ENCODE measurements around the gene ACSF3.

ACSF3 gene

DNA sequence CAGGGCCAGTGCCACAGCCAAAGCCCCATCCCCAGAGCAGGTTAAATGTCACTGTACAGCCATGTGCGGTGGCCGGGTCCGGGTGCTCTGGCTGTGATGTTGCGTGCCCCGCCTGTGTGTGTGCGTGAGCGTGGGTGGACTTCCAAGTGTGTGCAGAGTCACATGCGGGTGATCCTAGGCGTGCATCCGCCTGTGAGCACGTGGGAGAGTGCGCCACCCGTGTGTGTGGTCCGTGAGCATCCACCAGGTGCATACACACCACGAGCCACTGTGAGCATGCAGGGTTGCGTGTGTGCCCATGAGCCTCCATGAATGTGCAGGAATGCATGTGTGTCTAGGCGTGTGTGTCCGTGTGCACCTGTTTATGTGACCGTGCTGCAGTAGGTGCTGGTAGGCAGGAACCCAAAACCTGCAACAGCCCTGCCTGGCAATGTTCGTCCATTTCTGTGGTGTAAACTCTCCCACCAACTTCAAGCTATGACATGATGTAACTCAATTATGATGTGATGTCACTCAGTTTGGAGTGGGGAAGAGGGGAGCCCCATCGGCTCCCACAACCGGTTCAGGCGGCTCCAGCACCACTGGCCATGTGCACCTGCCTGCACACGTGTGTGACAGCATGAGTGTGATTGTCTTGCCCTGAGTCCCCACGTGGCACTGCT lies 37.6 kb upstream of the ACSF3 start:
- no peak overlapping the region for H3K4me3 ChIP-seq (ENCODE audit: low read depth, low read length)
- TF ChIP-seq, protein P1, sequence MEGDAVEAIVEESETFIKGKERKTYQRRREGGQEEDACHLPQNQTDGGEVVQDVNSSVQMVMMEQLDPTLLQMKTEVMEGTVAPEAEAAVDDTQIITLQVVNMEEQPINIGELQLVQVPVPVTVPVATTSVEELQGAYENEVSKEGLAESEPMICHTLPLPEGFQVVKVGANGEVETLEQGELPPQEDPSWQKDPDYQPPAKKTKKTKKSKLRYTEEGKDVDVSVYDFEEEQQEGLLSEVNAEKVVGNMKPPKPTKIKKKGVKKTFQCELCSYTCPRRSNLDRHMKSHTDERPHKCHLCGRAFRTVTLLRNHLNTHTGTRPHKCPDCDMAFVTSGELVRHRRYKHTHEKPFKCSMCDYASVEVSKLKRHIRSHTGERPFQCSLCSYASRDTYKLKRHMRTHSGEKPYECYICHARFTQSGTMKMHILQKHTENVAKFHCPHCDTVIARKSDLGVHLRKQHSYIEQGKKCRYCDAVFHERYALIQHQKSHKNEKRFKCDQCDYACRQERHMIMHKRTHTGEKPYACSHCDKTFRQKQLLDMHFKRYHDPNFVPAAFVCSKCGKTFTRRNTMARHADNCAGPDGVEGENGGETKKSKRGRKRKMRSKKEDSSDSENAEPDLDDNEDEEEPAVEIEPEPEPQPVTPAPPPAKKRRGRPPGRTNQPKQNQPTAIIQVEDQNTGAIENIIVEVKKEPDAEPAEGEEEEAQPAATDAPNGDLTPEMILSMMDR (IDR thresholded peaks at IDR 0.05; ENCODE audit: control insufficient read depth, extremely low read depth, insufficient read depth): no peak
- no peak for DNase-seq (ENCODE audit: low read depth)

DNA sequence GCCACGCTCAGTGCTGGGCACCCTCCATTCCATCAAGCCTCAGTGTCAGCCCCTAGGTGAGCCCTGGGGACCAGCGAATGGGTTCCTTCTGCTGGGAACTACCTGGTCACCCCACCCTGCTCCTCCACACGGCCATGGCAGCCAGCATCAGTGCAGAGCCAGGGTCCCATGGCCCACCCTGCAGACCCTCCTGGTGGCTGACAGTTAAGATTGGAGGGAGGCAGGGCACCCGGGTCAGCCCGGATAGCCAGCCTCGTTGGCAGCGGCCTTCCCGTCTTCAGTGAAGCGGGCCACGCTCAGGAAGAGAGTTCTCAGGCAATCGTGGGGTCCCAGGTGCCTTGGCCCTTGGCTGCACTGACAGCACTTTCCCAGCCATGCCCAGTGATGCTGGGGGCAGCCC lies 37.1 kb upstream of the ACSF3 start:
- TF ChIP-seq, protein P1 (IDR thresholded peaks at IDR 0.05; ENCODE audit: control insufficient read depth, extremely low read depth, insufficient read depth): no peak
- H3K4me3 ChIP-seq (ENCODE audit: low read depth, low read length): no peak overlapping the region
- DNase-seq (ENCODE audit: low read depth): no peak

DNA sequence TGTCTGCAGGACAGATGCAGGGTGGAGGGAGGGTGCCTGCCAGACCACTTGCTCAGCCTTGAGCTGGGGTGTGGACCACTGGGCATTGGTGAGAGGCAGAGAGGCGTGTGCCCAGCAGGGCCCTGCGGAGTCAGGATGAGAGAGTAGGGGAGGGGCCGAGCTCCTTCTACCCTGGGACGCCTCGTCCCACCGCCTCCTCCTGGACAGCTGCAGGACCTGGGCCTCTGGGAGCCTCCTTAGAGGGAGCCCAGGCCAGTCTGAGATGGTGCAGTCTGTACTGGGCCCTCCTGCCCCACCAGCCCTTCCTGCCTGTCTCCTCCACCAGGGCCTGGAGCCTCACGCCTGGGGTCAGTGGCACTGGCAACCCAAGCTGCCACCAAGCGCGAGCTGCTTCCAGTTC lies 35.9 kb upstream of the ACSF3 start:
- TF ChIP-seq, protein P1 (IDR thresholded peaks at IDR 0.05; ENCODE audit: control insufficient read depth, extremely low read depth, insufficient read depth): no peak
- H3K4me3 ChIP-seq (ENCODE audit: low read depth, low read length): no peak overlapping the region
- DNase-seq (ENCODE audit: low read depth): no peak

DNA sequence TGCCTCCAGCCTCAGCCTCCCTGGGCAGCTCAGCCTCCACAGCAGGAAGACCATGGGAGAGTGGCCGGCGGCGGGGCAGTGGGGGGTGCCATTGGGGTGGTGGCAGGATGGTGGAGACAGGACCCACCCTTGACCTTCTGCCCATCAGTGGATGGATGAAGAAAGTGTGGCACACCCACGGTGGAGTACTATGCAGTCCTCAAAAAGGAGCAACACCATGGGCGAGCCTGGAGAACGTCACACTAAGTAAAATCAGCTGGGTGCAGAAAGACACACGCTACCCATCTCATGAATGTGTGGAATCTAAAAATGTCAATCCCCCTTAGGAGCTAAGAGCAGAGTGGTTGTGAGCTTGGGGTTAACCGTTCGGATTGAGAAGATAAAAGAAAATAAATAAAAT lies 34.8 kb upstream of the ACSF3 start:
- no peak overlapping the region for H3K4me3 ChIP-seq (ENCODE audit: low read depth, low read length)
- TF ChIP-seq, protein P1 (IDR thresholded peaks at IDR 0.05; ENCODE audit: control insufficient read depth, extremely low read depth, insufficient read depth): no peak
- DNase-seq (ENCODE audit: low read depth): no peak

DNA sequence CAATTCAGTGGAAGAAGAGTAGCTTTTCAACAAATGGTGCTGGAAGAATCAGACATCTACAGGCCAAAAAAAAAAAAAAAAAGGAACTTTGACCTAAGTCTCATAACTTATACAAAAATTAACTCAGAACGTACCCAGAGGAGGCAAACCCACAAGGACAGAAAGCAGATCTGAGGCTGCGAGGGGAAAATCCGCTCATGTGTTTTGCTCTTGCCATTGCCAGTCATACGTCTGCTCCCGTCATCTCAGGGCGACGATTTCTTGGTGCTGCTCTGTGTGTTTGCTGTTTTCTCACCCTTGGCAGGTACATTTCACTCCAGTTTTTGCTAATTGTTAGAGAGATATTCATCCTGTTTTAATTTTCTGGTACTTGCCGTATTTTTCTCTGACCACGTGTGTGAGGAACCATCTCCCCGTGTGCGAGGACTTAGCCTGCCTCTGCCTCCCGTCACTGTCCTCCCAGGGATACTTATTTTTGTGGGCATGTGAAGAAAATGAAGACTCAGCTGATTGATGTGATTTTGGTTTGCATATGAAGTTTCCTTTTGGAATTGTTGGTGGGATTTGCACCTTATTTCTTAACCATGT lies 33.4 kb upstream of the ACSF3 start:
- no peak overlapping the region for H3K4me3 ChIP-seq (ENCODE audit: low read depth, low read length)
- no peak for DNase-seq (ENCODE audit: low read depth)
- TF ChIP-seq, protein P1 (IDR thresholded peaks at IDR 0.05; ENCODE audit: control insufficient read depth, extremely low read depth, insufficient read depth): no peak

DNA sequence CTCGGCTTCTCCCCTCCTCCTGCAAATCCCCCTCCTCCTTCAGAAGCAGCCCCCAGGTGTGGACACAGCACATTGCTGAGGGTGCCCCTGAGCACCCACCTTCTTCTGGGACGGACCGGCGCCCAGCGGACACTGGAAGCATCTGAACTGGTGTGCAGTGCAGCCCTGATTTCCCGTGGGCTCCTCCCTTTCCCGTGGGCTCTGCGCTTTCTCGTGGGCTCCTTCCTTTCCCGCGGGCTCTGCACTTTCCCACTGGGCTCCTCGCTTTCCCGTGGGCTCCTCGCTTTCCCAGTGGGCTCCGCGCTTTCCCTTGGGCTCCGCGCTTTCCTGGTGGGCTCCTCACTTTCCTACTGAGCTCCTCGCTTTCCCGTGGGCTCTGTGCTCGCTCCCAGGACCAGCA lies 32.6 kb upstream of the ACSF3 start:
- no peak overlapping the region for H3K4me3 ChIP-seq (ENCODE audit: low read depth, low read length)
- TF ChIP-seq, protein P1 (IDR thresholded peaks at IDR 0.05; ENCODE audit: control insufficient read depth, extremely low read depth, insufficient read depth): no peak
- no peak for DNase-seq (ENCODE audit: low read depth)
